Smooth muscle cell of trachea (primary cell): ENCODE results near the gene HS3ST3B1. TPM values are rescaled to one million over a fixed set of nuclear protein-coding genes. Genes with fewer than 3 reads are reported as not detected.

Experiments used
- total RNA-seq: library from RNA; depleted of rRNA; stranded (reverse); fragments of >200 nt; gene quantifications from 2 replicates; pipeline ENCODE4 v1.2.1, GENCODE V29; 2014

The HS3ST3B1 gene
- 11.5 and 15.9 TPM in 2 replicates for total RNA-seq

DNA sequence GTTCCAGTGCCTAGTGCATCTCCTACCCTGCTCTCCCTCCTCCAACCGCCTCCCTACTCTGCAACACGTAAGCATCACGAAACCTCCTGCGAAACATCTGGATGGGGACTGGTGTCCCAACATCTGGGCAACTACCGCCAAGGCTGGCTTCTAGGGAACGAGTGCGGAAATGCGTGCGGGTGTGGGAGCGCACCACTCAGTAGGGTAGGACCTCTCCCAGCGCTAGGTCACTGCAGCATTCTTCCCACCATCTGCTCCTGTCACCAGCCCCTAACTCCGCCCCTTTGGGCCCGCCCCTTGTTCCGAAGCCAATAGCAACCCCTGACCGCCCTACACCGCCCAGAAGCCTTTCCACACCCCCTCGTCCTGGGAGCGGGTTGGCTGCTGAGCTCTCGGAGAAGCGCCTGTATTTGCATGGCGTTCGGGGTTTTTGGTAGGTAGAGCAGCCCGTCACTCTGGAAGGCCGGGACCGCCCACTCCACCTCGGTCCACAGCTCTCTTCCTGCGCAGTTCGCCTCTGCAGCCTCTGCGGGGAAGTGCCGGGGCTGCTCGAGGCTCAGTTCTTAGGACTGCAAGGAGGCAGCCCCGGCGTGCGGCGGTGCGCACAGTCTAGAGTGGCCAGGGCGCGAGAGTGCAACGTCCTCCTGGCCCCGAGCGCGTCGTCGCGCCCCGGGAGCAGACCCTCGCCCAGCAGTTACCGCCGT lies at the start of gene HS3ST3B1:
TSS of gene HS3ST3B1 (plus strand) at position 507 of the 704 bp plus-strand sequence. CDS start 438 bp downstream, outside the sequence.

Other genes with a start within 250 kb of the HS3ST3B1 start
- 14.4 and 18.2 TPM in 2 replicates for gene COX10, start 231.6 kb upstream of the HS3ST3B1 start, total RNA-seq
- not detected in 2 replicates for gene CDRT15, start 64.2 kb upstream of the HS3ST3B1 start, total RNA-seq